ENCODE data around the gene RAB18. TPM values are rescaled to one million over a fixed set of nuclear protein-coding genes. Genes with fewer than 3 reads are reported as not detected.

Gene RAB18
- total and polyA plus RNA-seq, 10 of the 15 experiments (the other 5 are each of a cell fraction or from before 2014, with no cell fraction given): 13.4 to 98.8 (median 42.1) TPM

DNA sequence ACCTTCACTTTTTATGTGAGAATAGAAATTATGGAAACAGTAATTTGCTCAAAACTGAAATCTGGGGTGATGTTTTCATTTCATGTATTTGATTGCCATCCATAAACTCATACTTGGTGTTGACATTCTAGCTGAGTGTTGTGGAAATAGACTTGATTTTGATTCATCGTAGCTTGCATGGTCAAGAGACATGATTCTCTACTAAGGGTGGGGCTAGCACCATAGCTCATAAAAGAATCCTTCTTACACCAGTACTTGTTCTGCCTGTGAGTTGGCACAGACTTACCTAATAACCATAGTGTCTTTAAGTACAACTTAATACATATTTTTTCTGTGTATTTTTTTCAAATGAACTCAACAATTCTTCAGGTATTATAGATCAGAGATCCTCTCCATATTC is 36.6 kb downstream of the RAB18 start (continued):
- TF ChIP-seq SPI1 (IDR thresholded peaks at IDR 0.05; ENCODE audit: borderline replicate concordance, insufficient read depth, low read depth, low read length) (no peak), ZSCAN29 (IDR thresholded peaks at IDR 0.05) (no peak), POLR2AphosphoS5 (IDR thresholded peaks at IDR 0.05; ENCODE audit: low read length) (no peak), ZNF274 (IDR thresholded peaks at IDR 0.05; ENCODE audit: insufficient read depth, insufficient read length) (no peak)
- TF ChIP-seq, protein P1, sequence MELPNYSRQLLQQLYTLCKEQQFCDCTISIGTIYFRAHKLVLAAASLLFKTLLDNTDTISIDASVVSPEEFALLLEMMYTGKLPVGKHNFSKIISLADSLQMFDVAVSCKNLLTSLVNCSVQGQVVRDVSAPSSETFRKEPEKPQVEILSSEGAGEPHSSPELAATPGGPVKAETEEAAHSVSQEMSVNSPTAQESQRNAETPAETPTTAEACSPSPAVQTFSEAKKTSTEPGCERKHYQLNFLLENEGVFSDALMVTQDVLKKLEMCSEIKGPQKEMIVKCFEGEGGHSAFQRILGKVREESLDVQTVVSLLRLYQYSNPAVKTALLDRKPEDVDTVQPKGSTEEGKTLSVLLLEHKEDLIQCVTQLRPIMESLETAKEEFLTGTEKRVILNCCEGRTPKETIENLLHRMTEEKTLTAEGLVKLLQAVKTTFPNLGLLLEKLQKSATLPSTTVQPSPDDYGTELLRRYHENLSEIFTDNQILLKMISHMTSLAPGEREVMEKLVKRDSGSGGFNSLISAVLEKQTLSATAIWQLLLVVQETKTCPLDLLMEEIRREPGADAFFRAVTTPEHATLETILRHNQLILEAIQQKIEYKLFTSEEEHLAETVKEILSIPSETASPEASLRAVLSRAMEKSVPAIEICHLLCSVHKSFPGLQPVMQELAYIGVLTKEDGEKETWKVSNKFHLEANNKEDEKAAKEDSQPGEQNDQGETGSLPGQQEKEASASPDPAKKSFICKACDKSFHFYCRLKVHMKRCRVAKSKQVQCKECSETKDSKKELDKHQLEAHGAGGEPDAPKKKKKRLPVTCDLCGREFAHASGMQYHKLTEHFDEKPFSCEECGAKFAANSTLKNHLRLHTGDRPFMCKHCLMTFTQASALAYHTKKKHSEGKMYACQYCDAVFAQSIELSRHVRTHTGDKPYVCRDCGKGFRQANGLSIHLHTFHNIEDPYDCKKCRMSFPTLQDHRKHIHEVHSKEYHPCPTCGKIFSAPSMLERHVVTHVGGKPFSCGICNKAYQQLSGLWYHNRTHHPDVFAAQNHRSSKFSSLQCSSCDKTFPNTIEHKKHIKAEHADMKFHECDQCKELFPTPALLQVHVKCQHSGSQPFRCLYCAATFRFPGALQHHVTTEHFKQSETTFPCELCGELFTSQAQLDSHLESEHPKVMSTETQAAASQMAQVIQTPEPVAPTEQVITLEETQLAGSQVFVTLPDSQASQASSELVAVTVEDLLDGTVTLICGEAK (IDR thresholded peaks at IDR 0.05; ENCODE audit: borderline replicate concordance): no peak
- TF ChIP-seq, protein P2, sequence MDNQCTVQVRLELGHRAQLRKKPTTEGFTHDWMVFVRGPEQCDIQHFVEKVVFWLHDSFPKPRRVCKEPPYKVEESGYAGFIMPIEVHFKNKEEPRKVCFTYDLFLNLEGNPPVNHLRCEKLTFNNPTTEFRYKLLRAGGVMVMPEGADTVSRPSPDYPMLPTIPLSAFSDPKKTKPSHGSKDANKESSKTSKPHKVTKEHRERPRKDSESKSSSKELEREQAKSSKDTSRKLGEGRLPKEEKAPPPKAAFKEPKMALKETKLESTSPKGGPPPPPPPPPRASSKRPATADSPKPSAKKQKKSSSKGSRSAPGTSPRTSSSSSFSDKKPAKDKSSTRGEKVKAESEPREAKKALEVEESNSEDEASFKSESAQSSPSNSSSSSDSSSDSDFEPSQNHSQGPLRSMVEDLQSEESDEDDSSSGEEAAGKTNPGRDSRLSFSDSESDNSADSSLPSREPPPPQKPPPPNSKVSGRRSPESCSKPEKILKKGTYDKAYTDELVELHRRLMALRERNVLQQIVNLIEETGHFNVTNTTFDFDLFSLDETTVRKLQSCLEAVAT (IDR thresholded peaks at IDR 0.05): no peak

Data from GM12878 (cell line).